ENCODE results near the gene RAPH1. TPM values are rescaled to one million over a fixed set of nuclear protein-coding genes. Genes with fewer than 3 reads are reported as not detected.

RAPH1 gene
- total RNA-seq, 4 donors from 2014 or later, result 22.5 to 83.0 (median 44.2) TPM

GRCh38 chr2:203578759-203579643, 43.9 kb upstream of the RAPH1 start:
- TF ChIP-seq CTCF (IDR thresholded peaks at IDR 0.05; ENCODE audit: low read depth), result no peak

GRCh38 chr2:203574824-203575223, 39.7 kb upstream of the RAPH1 start:
- no peak for TF ChIP-seq CTCF (IDR thresholded peaks at IDR 0.05; ENCODE audit: low read depth)

- TF ChIP-seq CTCF (IDR thresholded peaks at IDR 0.05; ENCODE audit: low read depth), result no peak
These were observed 37.2 kb upstream of the RAPH1 start for GRCh38 chr2:203572316-203572715.

- TF ChIP-seq CTCF (IDR thresholded peaks at IDR 0.05; ENCODE audit: low read depth), result no peak
These were observed 34.7 kb upstream of the RAPH1 start for GRCh38 chr2:203569677-203570316.

GRCh38 chr2:203567691-203568090, 32.6 kb upstream of the RAPH1 start:
- no peak for TF ChIP-seq CTCF (IDR thresholded peaks at IDR 0.05; ENCODE audit: low read depth)

- TF ChIP-seq CTCF (IDR thresholded peaks at IDR 0.05; ENCODE audit: low read depth), result no peak
These were observed 31.1 kb upstream of the RAPH1 start for GRCh38 chr2:203566161-203566560.

- no peak for TF ChIP-seq CTCF (IDR thresholded peaks at IDR 0.05; ENCODE audit: low read depth)
These were observed 30.0 kb upstream of the RAPH1 start for GRCh38 chr2:203565076-203565475.
